Loucy (cell line): ENCODE data around the gene PSMG1.

ENCODE experiments used
- H2AFZ ChIP-seq: fragments of 200-600 bp; sonication (generic); 2 replicates; pipeline ENCODE4 v1.6.0; 2016; ENCODE audit warnings: antibody characterized with exemption, mild to moderate bottlenecking, low read length, moderate library complexity
- H3F3A ChIP-seq: fragments of 200-600 bp; 2 replicates; pipeline ENCODE4 v1.6.0; 2016; ENCODE audit warnings: antibody characterized with exemption, low read depth, mild to moderate bottlenecking
- H3K27me3 ChIP-seq: fragments of 200-600 bp; sonication (generic); 2 replicates; pipeline ENCODE4 v1.6.1; 2014; ENCODE audit warnings: low read length, mild to moderate bottlenecking; ENCODE audit not compliant: insufficient read depth, poor library complexity, severe bottlenecking
- H3K36me3 ChIP-seq: fragments of 200-600 bp; sonication (generic); 2 replicates; pipeline ENCODE4 v1.6.1; 2016; ENCODE audit warnings: low read length; ENCODE audit not compliant: insufficient read depth
- H3K4me1 ChIP-seq: fragments of 200-600 bp; sonication (generic); 2 replicates; pipeline ENCODE4 v1.5.1; 2014; ENCODE audit warnings: low read length, mild to moderate bottlenecking; ENCODE audit not compliant: insufficient read depth, poor library complexity, severe bottlenecking
- H3K4me2 ChIP-seq: fragments of 200-600 bp; sonication (generic); 2 replicates; pipeline ENCODE4 v1.6.0; 2014; ENCODE audit warnings: antibody characterized with exemption, low read length, low read depth, mild to moderate bottlenecking; ENCODE audit not compliant: poor library complexity, severe bottlenecking
- H3K4me3 ChIP-seq: fragments of 200-600 bp; sonication (generic); 2 replicates; pipeline ENCODE4 v1.5.1; 2014; ENCODE audit warnings: low read length, mild to moderate bottlenecking, mixed read lengths; ENCODE audit not compliant: poor library complexity, severe bottlenecking
- H3K79me2 ChIP-seq: fragments of 200-600 bp; sonication (generic); 2 replicates; pipeline ENCODE4 v1.6.1; 2014; ENCODE audit warnings: low read length; ENCODE audit not compliant: insufficient read depth
- H3K9ac ChIP-seq: fragments of 200-600 bp; sonication (generic); 2 replicates; pipeline ENCODE4 v1.6.0; 2014; ENCODE audit warnings: mild to moderate bottlenecking, low read depth, low read length, moderate library complexity; ENCODE audit not compliant: poor library complexity, severe bottlenecking
- H3K9me2 ChIP-seq: fragments of 200-600 bp; sonication (generic); replicated peaks from 2 replicates; pipeline ENCODE4 v1.6.1; 2016; ENCODE audit warnings: low read depth, low read length, mixed read lengths
- H3K9me3 ChIP-seq: fragments of 200-600 bp; sonication (generic); 2 replicates; pipeline ENCODE4 v1.6.1; 2014; ENCODE audit warnings: mild to moderate bottlenecking, antibody characterized with exemption, low read length, low read depth; ENCODE audit not compliant: insufficient read depth
- H4K20me1 ChIP-seq: fragments of 200-600 bp; sonication (generic); 2 replicates; pipeline ENCODE4 v1.6.0; 2014; ENCODE audit warnings: antibody characterized with exemption, low read length, mild to moderate bottlenecking; ENCODE audit not compliant: insufficient read depth, poor library complexity, severe bottlenecking
- EZH2phosphoT487 ChIP-seq: fragments of 200-600 bp; IDR thresholded peaks from 2 replicates; pipeline ENCODE4 v1.6.1; 2018; ENCODE audit warnings: antibody characterized with exemption, mild to moderate bottlenecking, moderate library complexity, borderline replicate concordance
- TF ChIP-seq, protein P1 (sequence below): fragments of 200-600 bp; sonication (generic); conservative IDR thresholded peaks from 2 replicates; pipeline ENCODE4 v1.5.1; 2014; ENCODE audit warnings: mild to moderate bottlenecking, antibody characterized with exemption, low read length

Gene PSMG1

GRCh38 chr21:39152271-39152670, 31.0 kb downstream of the PSMG1 start:
- no peaks in the 10 kb centered on the region for H3K4me1 ChIP-seq
- no peaks in the 10 kb centered on the region for H3K27me3 ChIP-seq
- no peaks in the 10 kb centered on the region for H3K79me2 ChIP-seq
- no peaks in the 10 kb centered on the region for H4K20me1 ChIP-seq
- H3K9me3 ChIP-seq = no peaks in the 10 kb centered on the region
- H3F3A ChIP-seq = no peaks in the 10 kb centered on the region
- no peak overlapping the region for H3K9ac ChIP-seq
- no peak overlapping the region for H3K4me2 ChIP-seq
- H3K4me3 ChIP-seq = no peak overlapping the region
- TF ChIP-seq EZH2phosphoT487 = no peak
- TF ChIP-seq, protein P1, sequence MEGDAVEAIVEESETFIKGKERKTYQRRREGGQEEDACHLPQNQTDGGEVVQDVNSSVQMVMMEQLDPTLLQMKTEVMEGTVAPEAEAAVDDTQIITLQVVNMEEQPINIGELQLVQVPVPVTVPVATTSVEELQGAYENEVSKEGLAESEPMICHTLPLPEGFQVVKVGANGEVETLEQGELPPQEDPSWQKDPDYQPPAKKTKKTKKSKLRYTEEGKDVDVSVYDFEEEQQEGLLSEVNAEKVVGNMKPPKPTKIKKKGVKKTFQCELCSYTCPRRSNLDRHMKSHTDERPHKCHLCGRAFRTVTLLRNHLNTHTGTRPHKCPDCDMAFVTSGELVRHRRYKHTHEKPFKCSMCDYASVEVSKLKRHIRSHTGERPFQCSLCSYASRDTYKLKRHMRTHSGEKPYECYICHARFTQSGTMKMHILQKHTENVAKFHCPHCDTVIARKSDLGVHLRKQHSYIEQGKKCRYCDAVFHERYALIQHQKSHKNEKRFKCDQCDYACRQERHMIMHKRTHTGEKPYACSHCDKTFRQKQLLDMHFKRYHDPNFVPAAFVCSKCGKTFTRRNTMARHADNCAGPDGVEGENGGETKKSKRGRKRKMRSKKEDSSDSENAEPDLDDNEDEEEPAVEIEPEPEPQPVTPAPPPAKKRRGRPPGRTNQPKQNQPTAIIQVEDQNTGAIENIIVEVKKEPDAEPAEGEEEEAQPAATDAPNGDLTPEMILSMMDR = no peak
- H3K36me3 ChIP-seq = no peaks in the 10 kb centered on the region
- H2AFZ ChIP-seq = no peak overlapping the region
- H3K9me2 ChIP-seq = no peaks in the 10 kb centered on the region

GRCh38 chr21:39150877-39151276, 32.4 kb downstream of the PSMG1 start:
- Histone ChIP-seq H3F3A (no peaks in the 10 kb centered on the region), H3K36me3 (no peaks in the 10 kb centered on the region), H3K4me3 (no peak overlapping the region), H3K79me2 (no peaks in the 10 kb centered on the region), H3K9me3 (no peaks in the 10 kb centered on the region), H3K9ac (no peak overlapping the region), H3K27me3 (no peaks in the 10 kb centered on the region), H3K9me2 (no peaks in the 10 kb centered on the region), H4K20me1 (no peaks in the 10 kb centered on the region), H3K4me2 (no peak overlapping the region), H3K4me1 (no peaks in the 10 kb centered on the region), H2AFZ (no peak overlapping the region)
- TF ChIP-seq, protein P1 = no peak
- no peak for TF ChIP-seq EZH2phosphoT487

- no peaks in the 10 kb centered on the region for H3K27me3 ChIP-seq
- no peaks in the 10 kb centered on the region for H3K4me1 ChIP-seq
- H3K79me2 ChIP-seq = no peaks in the 10 kb centered on the region
- no peak overlapping the region for H3K4me2 ChIP-seq
- H3K9me2 ChIP-seq = no peaks in the 10 kb centered on the region
- TF ChIP-seq EZH2phosphoT487 = no peak
- TF ChIP-seq, protein P1 = no peak
- H3K9me3 ChIP-seq = no peaks in the 10 kb centered on the region
- H3K9ac ChIP-seq = no peak overlapping the region
- no peak overlapping the region for H3K4me3 ChIP-seq
- H3F3A ChIP-seq = no peaks in the 10 kb centered on the region
- H3K36me3 ChIP-seq = no peaks in the 10 kb centered on the region
- no peak overlapping the region for H2AFZ ChIP-seq
- no peaks in the 10 kb centered on the region for H4K20me1 ChIP-seq
Measured at GRCh38 chr21:39150316-39150715, 32.9 kb downstream of the PSMG1 start.
